GM21526 (cell line): ENCODE measurements around the gene CES4A.
A peak's percentile ranks its signal among the peaks of the same experiment; 100 is the strongest.
"Not testable (repeated sequence)": the region's sequence is repeated elsewhere in the genome, so short reads cannot be mapped to it uniquely, and the experiment has no call there.

ENCODE experiments used
- ATAC-seq: cut with Tn5 transposase; IDR thresholded peaks from one replicate; pipeline ENCODE4 v1.9.1; 2021; ENCODE audit warnings: moderate library complexity; ENCODE audit not compliant: unreplicated experiment, low FRiP score

The CES4A gene

DNA sequence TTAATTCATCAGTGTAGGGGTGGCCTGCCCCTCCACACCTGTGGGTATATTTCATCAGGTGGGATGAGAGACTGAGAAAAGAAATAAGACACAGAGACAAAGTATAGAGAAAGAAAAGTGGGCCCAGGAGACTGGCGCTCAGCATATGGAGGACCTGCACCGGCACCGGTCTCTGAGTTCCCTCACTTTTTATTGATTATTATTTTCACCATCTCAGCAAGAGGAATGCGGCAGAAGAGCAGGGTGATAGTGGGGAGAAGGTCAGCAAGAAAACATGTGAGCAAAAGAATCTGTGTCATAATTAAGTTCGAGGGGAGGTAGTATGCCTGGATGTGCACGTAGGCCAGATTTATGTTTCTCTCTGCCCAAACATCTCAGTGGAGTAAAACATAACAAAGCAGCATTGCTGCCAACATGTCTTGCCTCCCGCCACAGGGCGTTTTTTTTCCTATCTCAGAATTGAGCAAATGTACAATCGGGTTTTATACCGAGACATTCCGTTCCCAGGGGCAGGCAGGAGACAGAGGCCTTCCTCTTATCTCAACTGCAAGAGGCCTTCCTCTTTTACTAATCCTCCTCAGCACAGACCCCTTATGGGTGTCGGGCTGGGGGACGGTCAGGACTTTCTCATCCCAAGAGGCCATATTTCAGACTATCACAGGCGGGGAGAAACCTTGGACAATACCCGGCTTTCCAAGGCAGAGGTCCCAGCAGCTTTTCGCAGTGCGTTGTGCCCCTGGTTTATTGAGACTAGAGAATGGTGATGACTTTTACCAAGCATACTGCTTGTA lies 32.8 kb upstream of the CES4A start:
- ATAC-seq: not testable (repeated sequence)

DNA sequence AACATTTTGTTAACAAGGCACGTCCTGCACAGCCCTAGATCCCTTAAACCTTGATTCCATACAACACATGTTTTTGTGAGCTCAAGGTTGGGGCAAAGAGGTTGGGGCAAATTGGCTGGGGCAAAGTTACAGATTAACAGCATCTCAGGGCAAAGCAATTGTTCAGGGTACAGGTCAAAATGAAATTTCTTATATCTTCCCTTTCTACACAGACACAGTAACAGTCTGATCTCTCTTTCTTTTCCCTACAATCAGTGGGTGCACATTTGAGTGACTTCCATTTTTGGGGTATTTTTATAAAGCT lies 32.3 kb upstream of the CES4A start:
- ATAC-seq: not testable (repeated sequence)

DNA sequence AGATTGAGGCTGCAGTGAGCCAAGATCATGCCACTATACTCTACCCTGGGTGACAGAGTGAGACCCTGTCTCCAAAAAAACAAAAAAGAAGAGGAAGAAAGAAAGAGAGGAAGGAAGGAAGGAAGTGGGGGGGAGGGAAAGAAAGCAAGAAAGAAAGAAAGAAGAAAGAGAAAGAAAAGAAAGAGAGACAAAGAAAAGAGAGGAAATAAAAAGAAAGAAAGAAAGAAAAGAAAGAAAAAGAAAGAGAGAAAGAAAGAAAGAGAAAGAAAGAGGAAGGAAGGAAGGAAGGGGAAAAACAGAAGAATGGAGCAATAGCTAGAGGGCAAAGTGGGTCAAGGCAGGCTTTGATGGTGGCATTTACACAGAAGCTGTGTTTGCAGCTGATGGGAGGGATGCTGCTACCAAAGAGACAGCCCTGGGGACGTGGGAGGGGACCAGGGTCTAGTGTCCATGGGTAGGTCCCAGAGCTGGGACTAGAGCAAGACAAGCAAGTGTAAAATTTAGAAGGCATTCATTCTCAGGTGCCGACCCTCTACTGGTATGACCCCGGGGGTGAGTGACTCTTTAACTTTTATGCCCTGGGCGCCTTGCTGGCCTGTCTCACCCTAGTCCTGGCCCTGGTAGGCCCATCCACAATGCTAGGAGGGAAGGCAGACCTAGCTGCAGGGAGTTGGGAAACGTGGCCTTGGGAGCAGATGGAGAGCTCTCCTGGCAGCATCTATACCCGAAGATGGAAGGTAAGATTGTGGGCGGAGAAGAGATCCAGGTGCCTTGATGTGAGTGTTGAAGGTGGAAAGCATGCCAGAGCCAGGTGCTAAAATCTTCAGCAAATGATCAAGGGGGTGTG lies 29.3 kb upstream of the CES4A start:
- ATAC-seq: no peak

DNA sequence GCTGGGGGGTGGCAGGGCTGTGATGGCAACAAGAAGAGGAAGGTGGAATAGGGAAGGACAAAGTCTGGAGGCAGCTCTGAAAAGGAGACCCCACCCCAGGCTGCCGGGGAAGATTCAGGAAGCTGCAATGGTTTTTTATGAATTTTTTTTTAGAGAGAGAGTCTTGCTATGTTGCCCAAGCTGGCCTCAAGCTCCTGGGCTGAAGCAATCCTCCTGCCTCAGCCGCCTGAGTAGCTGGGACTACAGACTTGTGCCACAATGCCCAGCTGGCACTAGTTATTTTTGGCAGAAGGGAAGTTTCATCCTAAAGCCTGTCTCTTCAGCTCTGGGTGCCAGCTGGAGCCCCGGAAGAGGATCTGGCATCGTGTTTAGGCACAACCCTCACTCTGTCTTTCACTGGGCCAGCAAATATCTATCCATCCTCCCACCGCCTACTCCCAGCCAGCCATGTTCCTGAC lies 28.7 kb upstream of the CES4A start:
- ATAC-seq: no peak

DNA sequence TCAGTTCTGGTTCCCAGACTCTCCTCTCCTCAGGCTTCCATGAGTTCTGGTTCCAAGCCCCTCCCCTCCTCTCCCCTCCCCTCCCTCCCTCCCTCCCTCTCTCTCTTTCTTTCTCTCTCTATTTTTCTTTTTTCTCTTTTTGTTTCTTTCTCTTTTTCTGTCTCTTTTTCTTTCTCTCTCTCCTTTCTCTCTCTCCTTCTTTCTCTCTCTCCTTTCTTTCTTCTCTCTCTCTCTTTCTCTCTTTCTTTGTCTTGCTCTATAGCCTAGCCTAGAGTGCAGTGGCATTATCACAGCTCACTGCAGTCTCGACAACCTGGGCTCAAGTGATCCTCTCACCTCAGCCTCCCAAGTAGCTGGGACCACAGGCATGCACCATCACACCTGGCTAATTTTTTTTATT lies 28.1 kb upstream of the CES4A start:
- ATAC-seq: no peak

DNA sequence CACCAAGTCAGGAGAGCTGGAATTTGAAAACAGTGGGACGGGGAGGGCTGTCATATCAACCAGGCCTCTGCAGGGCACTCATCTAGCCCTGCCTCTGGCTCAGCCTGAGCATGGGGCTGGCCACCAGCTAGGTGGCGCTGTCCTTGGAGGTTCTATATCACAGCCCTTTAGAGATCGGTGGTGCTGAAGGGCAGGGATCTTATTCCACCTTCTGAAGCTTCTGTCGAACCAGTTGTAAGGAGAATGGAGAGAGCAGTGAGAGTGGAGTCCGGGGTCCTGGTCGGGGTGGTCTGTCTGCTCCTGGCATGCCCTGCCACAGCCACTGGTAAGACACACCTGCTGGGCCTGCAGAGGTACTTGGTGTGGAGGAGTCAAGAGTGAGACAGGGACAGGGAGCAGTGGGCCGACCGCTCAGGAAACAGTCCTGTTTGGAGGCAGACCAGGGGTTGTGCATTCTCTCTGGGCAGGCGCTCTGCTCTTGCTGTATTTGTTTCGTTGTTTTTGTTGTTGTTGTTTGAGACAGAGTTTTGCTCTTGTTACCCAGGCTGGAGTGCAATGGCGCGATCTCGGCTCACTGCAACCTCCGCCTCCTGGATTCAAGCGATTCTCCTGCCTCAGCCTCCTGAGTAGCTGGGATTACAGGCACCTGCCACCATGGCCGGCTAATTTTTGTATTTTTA lies 27.2 kb upstream of the CES4A start, which contains the start of gene CES3:
Gene CES3 (plus strand): TSS at position 202 of the 680 bp plus-strand sequence. CDS start 42 bp downstream, at position 244.
- peak; percentile 53 for ATAC-seq

DNA sequence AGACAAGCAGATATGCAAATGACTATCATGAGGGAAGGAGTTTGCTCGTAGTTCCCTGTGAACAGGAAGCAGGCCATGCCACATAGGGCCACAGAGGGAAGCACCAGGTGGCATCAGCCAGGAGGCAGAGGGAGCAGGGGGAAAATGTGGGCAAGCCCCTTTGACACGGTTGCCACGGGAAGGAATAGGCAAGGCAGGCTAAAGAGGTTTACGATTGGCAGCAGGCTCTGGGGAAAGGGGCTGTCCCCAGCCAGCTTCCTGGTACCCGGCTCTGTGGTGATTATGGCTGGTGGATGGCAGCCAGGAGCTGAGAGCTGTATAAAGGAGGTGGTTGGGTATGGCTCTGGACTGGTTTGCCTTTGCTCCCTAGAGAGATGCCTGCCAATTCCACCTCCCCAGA lies 26.5 kb upstream of the CES4A start:
- ATAC-seq: no peak

DNA sequence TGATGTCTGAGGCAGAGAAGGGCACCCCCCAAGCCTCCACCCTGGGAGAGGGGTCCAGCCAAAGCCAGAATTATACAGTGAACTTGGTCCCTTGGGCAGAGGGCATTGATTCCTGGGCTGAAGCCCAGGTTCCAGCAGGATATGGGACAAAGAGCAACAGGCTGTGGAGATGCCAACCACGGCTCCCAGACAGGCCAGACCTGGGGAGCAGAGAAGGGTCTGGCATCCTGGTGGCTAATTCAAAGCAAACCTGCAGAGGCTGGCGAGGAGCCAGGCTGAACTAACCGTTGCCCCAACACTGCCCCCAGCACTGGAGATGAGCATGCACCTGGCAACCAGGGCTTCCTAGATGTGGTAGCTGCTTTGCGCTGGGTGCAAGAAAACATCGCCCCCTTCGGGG lies 24.3 kb upstream of the CES4A start:
- ATAC-seq: no peak

DNA sequence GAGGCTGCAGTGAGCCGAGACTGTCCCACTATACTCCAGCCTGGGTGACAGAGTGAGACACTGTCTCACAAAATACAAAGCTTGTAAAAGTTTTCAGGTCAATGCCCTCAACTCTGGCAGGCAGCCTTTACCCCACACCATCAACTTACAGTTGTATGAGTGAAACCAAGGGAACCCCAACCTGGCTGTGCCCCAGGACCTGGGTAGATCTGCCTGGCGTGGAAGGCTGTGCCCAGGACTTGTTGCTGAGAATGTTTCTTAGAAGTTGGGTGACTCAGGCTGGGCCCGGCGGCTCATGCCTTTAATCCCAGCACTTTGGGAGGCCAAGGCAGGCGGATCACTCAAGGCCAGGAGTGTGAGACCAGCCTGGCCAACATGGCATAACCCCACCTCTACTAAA lies 19.5 kb upstream of the CES4A start:
- ATAC-seq: no peak

DNA sequence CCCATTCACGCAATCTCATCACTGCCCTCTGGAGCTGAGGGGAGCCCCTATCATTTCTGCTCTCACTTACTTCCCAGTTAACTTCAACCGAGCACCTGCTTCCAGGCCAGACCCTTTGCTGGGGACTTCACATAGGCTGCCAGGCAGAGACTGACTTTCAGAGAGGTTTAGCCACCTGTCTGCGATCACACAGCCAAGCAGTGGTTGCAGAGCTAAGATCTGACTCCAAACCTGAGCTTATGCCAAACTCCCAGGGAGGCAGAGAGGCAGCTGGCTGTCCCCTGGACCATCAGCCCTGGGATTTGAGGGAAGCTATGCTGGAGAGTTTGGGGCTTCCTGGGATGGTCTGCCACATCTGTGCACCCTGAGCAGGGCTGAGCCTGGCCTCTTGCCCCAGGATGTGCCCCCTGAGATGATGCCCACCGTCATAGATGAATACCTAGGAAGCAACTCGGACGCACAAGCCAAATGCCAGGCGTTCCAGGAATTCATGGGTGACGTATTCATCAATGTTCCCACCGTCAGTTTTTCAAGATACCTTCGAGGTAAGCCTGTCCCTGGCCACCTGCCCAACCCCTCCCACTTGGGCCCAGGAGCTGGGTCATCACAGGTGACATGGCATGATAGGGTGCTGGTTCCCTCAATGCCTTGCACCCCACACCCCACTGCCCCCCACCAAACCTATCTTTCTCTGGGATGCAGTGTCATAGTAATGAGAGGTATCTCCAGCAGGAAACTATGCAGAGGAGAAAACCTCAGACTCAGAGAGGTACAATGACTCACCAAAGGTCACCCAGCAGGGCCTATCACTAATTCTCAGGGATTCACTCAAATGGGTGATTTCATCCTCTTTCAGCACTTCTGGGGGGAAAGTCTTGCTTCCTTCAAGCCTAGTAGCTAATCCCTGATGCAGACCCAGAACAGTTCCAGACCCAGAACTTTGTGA lies 17.3 kb upstream of the CES4A start:
- no peak for ATAC-seq

DNA sequence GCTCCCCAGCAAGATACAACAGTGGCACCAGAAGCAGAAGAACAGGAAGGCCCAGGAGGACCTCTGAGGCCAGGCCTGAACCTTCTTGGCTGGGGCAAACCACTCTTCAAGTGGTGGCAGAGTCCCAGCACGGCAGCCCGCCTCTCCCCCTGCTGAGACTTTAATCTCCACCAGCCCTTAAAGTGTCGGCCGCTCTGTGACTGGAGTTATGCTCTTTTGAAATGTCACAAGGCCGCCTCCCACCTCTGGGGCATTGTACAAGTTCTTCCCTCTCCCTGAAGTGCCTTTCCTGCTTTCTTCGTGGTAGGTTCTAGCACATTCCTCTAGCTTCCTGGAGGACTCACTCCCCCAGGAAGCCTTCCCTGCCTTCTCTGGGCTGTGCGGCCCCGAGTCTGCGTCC lies 15.4 kb upstream of the CES4A start:
- no peak for ATAC-seq

DNA sequence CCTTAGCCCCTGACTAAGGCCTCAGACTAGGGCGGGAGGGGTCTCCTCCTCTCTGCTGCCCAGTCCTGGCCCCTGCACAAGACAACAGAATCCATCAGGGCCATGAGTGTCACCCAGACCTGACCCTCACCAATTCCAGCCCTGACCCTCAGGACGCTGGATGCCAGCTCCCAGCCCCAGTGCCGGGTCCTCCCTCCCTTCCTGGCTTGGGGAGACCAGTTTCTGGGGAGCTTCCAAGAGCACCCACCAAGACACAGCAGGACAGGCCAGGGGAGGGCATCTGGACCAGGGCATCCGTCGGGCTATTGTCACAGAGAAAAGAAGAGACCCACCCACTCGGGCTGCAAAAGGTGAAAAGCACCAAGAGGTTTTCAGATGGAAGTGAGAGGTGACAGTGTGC lies 14.7 kb upstream of the CES4A start:
- ATAC-seq: no peak

DNA sequence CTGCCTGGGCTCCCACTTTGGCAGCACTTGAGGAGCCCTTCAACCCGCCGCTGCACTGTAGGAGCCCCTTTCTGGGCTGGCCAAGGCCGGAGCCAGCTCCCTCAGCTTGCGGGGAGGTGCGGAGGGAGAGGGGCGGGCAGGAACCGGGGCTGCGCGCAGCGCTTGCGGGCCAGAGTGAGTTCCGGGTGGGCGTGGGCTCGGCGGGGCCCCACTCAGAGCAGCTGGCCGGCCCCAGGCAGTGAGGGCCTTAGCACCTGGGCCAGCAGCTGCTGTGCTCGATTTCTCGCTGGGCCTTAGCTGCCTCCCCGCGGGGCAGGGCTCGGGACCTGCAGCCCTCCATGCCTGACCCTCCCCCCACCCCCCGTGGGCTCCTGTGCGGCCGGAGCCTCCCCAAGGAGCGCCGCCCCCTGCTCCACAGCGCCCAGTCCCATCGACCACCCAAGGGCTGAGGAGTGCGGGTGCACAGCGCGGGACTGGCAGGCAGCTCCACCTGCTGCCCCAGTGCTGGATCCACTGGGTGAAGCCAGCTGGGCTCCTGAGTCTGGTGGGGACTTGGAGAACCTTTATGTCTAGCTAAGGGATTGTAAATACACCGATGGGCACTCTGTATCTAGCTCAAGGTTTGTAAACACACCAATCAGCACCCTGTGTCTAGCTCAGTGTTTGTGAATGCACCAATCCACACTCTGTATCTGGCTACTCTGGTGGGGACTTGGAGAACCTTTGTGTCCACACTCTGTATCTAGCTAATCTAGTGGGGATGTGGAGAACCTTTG lies 14.0 kb upstream of the CES4A start:
- ATAC-seq: not testable (repeated sequence)

DNA sequence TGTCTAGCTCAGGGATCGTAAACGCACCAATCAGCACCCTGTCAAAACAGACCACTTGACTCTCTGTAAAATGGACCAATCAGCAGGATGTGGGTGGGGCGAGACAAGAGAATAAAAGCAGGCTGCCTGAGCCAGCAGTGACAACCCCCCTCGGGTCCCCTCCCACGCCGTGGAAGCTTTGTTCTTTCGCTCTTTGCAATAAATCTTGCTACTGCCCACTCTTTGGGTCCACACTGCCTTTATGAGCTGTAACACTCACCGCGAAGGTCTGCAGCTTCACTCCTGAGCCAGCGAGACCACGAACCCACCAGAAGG lies 13.5 kb upstream of the CES4A start:
- not testable (repeated sequence) for ATAC-seq

DNA sequence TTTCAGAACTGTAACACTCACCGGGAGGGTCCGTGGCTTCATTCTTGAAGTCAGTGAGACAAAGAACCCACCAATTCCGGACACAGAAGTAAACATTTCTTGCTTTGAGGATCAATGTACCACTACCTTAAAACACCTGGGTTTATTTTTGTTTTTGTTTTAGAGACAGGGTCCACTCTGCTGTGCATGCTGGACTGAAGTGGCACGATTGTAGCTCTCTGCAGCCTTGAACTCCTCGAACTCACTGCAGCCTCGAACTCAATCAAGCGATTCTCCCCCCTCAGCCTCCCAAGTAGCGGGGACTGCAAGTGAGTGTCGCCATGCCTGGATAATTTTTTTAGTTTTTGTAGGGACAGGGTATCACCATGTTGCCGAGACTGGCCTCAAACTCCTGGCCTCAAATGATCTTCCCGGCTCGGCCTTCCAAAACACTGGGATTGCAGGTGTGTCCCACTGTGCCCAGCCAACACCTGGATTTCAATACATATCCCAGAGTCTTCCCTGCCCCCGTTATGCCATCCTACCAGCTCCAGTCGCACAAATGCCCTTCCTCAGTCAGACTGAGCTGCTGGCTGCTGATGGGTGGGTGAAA lies 13.0 kb upstream of the CES4A start:
- no peak for ATAC-seq

DNA sequence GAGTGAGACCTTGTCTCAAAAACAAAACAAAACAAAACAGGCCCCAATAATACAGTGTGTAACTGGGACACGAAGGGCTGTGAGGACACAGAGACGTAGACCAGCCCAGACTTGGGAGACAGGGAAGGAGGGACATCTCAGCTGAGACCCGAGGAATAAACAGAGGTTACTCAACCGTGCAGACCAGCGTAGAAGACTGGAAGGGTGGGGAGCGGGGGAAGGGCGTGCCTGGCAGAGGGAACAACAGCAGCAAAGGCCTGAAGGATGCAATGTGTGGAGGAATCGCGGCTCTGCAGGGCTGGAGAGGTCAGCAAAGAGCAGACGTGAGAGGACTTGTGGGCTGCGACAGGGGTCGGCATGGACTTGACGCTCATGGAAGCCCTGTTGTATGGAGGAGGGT lies 11.6 kb upstream of the CES4A start:
- no peak for ATAC-seq

DNA sequence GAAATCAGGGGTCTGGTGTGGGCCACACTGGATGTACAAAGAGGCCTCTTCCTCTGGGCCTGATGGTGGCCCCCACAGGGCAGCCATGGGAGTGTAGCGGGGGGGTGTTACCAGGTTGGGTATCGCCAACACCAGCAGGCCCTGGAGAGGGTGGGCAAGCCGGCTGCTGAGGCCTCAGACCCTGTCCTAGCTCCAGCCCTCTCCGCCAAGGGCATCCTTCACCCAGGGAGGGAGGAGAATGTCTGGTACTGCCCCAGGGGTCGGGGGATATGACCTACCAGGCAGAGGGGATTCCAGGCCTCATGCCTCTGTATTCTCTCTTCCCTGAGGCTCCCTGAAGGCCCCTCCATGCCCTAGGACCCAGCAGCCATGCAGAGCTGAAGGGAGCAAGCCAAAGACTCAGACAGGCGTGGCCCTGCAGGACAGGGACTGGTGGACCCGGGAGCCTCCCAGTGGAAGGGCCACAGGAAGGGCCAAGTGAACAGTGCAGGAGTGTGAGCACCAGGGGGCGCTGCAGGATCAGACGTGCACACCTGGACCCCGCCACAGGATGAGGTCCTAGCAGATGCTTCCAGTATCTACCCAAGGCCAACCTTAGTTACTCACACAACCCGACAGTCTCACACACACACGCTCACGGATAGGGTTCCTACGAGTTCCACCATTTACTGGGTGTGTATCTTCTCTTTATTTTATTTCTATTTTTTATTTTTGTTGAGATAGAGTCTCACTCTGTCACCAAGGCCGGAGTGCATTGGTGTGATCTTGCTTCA lies 10.9 kb upstream of the CES4A start:
- ATAC-seq: no peak

DNA sequence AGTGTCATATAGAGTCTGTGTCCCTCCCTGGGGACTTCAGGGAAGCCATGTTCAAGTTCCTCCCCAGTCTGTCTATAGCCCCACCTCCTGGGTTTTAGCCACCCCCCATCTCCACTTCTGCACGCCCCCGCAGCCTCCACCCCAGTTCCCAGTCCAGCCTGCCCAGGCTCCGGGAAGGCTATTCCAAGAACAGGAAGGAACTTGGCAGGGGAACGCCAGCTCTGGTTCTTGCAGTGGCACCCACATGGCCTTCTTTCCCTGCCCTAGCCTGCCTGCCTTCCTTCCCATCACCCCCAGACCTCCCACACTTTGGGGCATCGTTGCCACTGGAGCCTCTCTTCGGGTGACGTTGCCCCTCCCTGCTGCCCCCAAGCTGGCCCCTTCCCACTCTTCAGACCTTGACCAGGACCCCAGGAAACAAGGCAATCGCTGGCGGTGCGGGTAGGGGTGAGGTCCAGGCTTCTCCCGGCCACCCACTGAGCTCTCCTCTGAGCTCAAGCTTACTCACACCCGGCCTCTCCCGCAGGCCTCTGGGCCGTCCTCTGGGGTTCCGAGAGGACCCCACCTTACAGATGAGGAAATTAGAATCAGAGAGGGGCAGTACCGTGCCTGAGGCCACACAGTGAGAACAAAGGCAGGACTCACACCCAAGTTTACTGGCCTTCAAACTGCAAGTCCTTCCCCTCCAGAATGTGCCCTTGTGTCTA lies 9.2 kb upstream of the CES4A start:
- no peak for ATAC-seq
